ENCODE results near the gene KAZN. TPM values are rescaled to one million over a fixed set of nuclear protein-coding genes. Genes with fewer than 3 reads are reported as not detected.

Gene KAZN
- total and polyA plus RNA-seq, 8 donors: 11.1 to 37.5 (median 30.2) TPM

DNA sequence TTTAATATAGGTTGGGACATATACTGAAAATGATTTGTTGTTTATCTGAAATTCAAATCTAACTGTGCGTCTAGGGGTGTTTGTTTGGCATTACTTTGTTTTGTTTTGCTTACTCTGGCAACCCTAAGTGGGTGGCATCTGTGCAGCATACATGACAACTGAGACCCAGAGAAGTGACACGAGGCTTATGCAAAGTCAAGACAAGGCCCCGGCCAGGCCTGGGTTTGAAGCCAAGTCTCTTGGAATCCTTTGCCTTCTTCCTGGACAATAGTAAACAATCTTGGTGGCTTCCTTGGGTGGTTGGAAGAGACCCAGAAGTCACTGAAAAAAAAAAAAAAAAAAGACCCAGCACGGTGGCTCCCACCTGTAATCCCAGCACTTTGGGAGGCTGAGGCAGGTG is 357.5 kb downstream of the KAZN start:
- TF ChIP-seq, protein P1, sequence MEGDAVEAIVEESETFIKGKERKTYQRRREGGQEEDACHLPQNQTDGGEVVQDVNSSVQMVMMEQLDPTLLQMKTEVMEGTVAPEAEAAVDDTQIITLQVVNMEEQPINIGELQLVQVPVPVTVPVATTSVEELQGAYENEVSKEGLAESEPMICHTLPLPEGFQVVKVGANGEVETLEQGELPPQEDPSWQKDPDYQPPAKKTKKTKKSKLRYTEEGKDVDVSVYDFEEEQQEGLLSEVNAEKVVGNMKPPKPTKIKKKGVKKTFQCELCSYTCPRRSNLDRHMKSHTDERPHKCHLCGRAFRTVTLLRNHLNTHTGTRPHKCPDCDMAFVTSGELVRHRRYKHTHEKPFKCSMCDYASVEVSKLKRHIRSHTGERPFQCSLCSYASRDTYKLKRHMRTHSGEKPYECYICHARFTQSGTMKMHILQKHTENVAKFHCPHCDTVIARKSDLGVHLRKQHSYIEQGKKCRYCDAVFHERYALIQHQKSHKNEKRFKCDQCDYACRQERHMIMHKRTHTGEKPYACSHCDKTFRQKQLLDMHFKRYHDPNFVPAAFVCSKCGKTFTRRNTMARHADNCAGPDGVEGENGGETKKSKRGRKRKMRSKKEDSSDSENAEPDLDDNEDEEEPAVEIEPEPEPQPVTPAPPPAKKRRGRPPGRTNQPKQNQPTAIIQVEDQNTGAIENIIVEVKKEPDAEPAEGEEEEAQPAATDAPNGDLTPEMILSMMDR (IDR thresholded peaks at IDR 0.05): no peak
- peaks cover 0 to 5% of the 10 kb centered on the region in 2 donors for H3K36me3 ChIP-seq
- no peak overlapping the region for H3K27ac ChIP-seq
- peaks cover 0 to 4% of the 10 kb centered on the region in 2 donors for H3K4me1 ChIP-seq
- H3K27me3 ChIP-seq: no peaks in the 10 kb centered on the region
- peaks cover 0 to 4% of the 10 kb centered on the region in 2 donors for H3K9me3 ChIP-seq
- ATAC-seq (no peak), DNase-seq (peak in 1 of 4 donors; percentile 63)
- intact Hi-C loops (cut with DNase I): no loop called here
- H3K4me3 ChIP-seq: no peak overlapping the region

DNA sequence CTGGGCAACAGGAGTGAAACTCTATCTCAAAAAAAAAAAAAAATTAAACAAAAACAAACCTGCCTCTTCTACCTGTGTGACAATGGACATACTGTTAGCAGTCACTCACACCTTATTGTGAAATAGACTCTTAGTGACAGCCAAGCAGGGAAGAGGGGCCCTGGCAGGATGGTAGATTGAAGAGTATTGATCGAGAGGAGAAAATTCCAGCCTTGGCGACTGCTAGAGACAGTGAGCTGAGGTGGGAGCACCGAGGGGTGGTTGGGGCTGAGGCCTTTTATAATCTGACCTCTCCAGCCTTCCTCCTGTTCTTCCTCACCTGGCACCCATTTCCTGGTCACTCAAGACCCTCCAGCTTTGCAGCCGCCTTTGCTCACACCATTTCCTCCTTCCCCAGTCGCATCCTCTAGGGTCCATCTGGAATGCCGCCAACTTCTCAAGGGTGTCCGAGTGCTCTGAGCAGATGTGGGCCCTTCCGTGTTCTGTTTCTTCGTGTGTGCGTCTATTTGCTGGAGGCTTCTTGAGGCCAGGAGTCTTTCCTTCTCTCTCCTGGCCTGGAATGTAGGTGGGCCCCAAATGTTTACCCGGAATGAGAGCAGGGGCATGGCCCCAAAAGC is 358.2 kb downstream of the KAZN start:
- ATAC-seq (no peak), DNase-seq (no peak)
- Histone ChIP-seq H3K4me3 (no peak overlapping the region), H3K36me3 (peaks cover 0 to 10% of the 10 kb centered on the region in 2 donors), H3K9me3 (peaks cover 0 to 4% of the 10 kb centered on the region in 2 donors), H3K27me3 (no peaks in the 10 kb centered on the region), H3K4me1 (peaks cover 0 to 4% of the 10 kb centered on the region in 2 donors), H3K27ac (no peak overlapping the region)
- intact Hi-C loops (cut with DNase I): no loop called here
- TF ChIP-seq, protein P1 (IDR thresholded peaks at IDR 0.05): no peak

DNA sequence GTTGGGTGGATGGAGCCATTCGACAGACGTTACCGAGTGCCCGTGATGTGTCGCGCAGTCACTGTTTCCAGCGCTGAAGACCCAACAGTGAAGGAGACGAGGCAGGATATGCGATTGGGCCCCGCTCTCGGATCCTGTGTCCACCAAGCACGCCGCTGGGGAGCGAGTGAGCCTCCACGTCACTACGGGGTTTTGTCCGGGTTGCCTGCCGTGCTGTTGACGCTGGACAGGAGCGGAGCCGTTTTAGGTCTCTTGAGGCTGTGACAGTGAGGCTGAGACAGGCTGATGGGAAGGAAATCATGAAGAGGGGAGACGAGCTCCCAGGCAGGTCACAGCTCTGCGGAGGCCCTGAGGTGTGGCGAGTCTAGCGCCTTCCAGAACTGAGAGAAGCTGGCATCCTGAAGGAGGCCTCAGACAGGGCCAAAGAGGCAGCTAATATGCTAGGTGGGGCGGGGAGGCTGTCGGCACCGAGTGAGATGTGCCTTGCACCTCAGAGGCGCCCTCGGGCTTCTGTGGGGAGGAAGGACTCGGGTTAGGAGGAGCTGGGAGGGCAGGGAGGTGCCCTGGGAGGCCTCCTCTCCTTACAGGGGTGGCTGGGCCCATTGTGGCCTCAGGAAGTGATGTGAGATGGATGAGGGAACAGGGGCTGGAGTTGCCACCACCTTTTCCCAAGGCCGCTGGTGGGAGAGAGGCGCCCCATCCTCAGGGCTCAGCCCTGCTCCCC is 359.1 kb downstream of the KAZN start:
- H3K9me3 ChIP-seq: peaks cover 0 to 4% of the 10 kb centered on the region in 2 donors
- H3K4me3 ChIP-seq: no peak overlapping the region
- no peaks in the 10 kb centered on the region for H3K27me3 ChIP-seq
- TF ChIP-seq, protein P1 (IDR thresholded peaks at IDR 0.05): no peak
- ATAC-seq (no peak), DNase-seq (peak in 1 of 4 donors; percentile 68)
- intact Hi-C loops (cut with DNase I): no loop called here
- peaks cover 0 to 4% of the 10 kb centered on the region in 2 donors for H3K4me1 ChIP-seq
- no peak overlapping the region for H3K27ac ChIP-seq
- peaks cover 0 to 10% of the 10 kb centered on the region in 2 donors for H3K36me3 ChIP-seq

DNA sequence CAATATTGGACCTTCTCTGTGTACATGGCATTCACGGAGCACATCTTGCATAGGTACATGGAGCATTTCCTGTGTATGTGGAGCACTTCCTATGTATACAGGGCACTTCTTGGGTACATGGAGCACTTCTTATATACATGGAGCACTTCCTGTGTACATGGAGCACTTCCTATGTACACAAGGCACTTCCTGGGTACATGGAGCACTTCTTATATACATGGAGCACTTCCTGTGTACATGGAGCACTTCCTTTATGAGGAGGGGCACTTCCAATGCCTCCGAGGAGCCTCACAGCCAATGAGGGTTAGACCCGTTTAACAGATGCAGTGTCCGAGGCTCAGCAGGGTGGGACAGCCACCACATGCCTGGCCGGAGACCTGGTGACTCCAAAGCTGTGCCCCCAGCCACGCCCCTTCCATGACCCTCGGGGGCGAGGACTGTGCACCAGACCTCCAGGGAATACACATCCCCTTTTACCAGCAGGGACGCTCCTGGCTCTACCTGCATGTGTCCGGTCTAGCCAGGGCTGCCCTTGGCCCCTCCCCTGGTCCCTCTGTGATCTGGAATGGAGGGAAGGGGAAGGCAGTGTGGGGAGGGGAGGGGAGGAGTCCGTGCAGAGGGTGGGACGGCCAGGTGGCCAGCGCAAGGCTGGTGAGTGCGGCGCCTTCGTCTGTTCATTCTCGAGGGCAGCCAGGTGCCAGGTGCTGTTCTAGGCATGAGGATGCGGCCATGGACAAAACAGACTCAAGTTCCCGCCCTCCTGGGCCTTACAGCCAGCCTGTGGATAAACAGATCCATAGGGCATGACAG is 360.0 kb downstream of the KAZN start:
- DNase-seq (peak in 1 of 4 donors; percentile 52), ATAC-seq (no peak)
- H3K9me3 ChIP-seq: peaks cover 0 to 4% of the 10 kb centered on the region in 2 donors
- H3K27me3 ChIP-seq: no peaks in the 10 kb centered on the region
- TF ChIP-seq, protein P1 (IDR thresholded peaks at IDR 0.05): no peak
- H3K36me3 ChIP-seq: peaks cover 0 to 10% of the 10 kb centered on the region in 2 donors
- H3K27ac ChIP-seq: no peak overlapping the region
- H3K4me3 ChIP-seq: no peak overlapping the region
- H3K4me1 ChIP-seq: peaks cover 0 to 4% of the 10 kb centered on the region in 2 donors
- intact Hi-C loops (cut with DNase I): no loop called here

Measured in left lung (tissue), 10 donors.